ENCODE data around the gene CPS1.

CPS1 gene

DNA sequence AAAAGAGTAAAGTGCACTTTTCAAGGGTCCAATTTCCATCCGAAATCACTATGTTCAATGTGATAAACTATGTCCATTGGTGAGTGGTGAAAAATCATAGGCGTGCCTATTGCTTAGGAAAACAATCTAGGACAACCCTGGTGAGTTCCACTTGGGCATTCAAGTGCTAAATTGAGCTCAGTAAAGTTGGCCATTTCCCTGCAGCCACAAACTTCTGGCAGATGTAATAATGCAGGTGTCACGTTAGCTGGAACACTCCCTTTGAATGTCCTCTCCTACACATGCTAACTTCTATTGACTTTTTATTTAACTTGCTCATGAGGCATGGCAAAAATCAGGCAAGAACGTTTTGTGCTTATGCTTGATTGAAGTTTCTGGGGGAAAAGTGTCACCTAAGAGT is 67.1 kb downstream of the CPS1 start:
- Histone ChIP-seq H3K9ac (ENCODE audit: insufficient read length) (no peak overlapping the region), H3K4me3 (no peak overlapping the region), H3K9me3 (ENCODE audit: low read depth, low read length) (no peaks in the 10 kb centered on the region), H3K36me3 (ENCODE audit: insufficient read depth, low read length) (no peaks in the 10 kb centered on the region), H3K27ac (no peak overlapping the region)
- TF ChIP-seq FOXP2 (optimal IDR thresholded peaks at IDR 0.05; ENCODE audit: control extremely low read depth, extremely low read length, insufficient read depth) (no peak), EZH2 (IDR thresholded peaks at IDR 0.05) (no peak), POLR2AphosphoS5 (IDR thresholded peaks at IDR 0.05; ENCODE audit: borderline replicate concordance, low read depth, low read length) (no peak)
- DNase-seq (ENCODE audit: low read depth, low spot score), result no peak

DNA sequence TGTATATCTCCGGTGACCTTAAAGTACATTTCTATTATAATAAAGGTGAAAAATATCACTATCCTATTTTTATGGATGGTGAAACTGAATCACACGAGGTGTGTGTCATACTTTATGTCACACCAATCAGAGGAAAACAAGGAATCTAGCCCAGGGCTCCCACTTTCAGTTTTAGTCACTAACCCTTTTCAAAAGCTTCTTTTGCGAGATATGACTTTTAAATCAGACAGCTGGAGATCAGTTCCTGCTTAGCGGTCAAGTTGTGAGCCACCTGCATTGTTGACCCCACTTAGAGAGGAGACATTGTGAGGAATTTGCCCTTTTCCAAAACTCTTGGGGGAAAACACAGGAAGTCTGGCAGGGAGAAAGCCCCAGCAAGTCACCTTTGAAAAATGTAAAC is 70.5 kb downstream of the CPS1 start:
- H3K27ac ChIP-seq, result no peak overlapping the region
- H3K9me3 ChIP-seq (ENCODE audit: low read depth, low read length), result no peaks in the 10 kb centered on the region
- no peaks in the 10 kb centered on the region for H3K36me3 ChIP-seq (ENCODE audit: insufficient read depth, low read length)
- DNase-seq (ENCODE audit: low read depth, low spot score), result no peak
- TF ChIP-seq POLR2AphosphoS5 (IDR thresholded peaks at IDR 0.05; ENCODE audit: borderline replicate concordance, low read depth, low read length) (no peak), EZH2 (IDR thresholded peaks at IDR 0.05) (no peak), FOXP2 (optimal IDR thresholded peaks at IDR 0.05; ENCODE audit: control extremely low read depth, extremely low read length, insufficient read depth) (no peak)
- no peak overlapping the region for H3K4me3 ChIP-seq
- no peak overlapping the region for H3K9ac ChIP-seq (ENCODE audit: insufficient read length)

DNA sequence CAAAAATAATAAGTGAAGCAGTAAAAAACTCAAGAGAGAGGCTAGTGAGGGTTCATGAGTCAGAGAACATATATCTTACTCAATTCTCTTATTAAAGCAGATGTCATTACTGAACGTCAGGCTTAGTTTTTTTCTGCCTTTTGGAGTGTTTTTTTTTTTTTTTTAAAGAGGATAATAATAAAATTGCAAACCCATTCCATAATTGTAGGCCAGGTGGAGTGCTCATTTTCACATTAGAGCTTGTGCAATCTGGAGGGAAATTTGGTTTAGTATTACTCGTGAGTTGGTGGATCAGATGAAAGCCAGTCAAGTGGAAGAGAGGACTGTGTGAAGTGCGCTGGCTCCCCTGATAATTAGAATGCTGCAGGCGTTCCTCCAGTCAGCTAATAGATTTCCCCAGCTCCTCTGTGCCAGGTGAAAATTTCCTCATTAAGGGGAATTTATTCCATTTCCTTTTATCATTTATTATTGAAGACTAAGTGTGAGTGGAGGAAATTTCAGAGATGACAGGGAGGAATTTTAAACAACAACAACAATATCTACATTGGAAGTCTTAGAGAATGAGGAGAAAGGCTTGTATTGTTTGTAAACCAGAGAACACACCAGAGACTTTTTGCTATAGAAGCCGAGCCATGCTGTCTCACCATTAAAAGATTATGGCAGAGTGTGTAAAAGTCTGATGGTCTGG is 74.6 kb downstream of the CPS1 start:
- Histone ChIP-seq H3K4me3 (no peak overlapping the region), H3K9me3 (ENCODE audit: low read depth, low read length) (no peaks in the 10 kb centered on the region), H3K9ac (ENCODE audit: insufficient read length) (no peak overlapping the region), H3K36me3 (ENCODE audit: insufficient read depth, low read length) (no peaks in the 10 kb centered on the region), H3K27ac (peak overlapping the region; percentile 4; the same call in 1 of the 2 replicates)
- TF ChIP-seq FOXP2 (optimal IDR thresholded peaks at IDR 0.05; ENCODE audit: control extremely low read depth, extremely low read length, insufficient read depth) (no peak), EZH2 (IDR thresholded peaks at IDR 0.05) (no peak), POLR2AphosphoS5 (IDR thresholded peaks at IDR 0.05; ENCODE audit: borderline replicate concordance, low read depth, low read length) (no peak)
- no peak for DNase-seq (ENCODE audit: low read depth, low spot score)

DNA sequence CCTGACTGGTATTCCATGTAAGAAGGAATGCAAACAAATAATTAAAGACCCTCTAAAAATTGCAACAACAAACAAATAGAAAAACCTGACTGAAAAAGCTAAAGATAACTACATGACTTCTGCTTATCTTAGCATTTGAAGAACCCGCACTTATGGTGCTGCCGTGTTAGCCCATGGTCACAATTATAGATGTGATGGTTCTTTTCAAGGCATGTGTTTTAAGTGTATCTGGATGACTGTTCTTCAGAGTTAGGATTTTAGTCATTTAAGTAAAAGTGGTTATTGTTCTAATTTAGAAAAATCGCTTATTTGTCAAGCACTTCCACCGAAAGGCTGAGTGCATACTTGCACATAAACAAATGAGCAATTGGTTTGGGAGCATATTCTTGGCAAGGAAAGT is 77.3 kb downstream of the CPS1 start:
- H3K4me3 ChIP-seq, result no peak overlapping the region
- no peak for DNase-seq (ENCODE audit: low read depth, low spot score)
- H3K36me3 ChIP-seq (ENCODE audit: insufficient read depth, low read length), result no peaks in the 10 kb centered on the region
- H3K27ac ChIP-seq, result no peak overlapping the region
- TF ChIP-seq EZH2 (IDR thresholded peaks at IDR 0.05), result no peak
- TF ChIP-seq POLR2AphosphoS5 (IDR thresholded peaks at IDR 0.05; ENCODE audit: borderline replicate concordance, low read depth, low read length), result no peak
- TF ChIP-seq FOXP2 (optimal IDR thresholded peaks at IDR 0.05; ENCODE audit: control extremely low read depth, extremely low read length, insufficient read depth), result no peak
- no peak overlapping the region for H3K9ac ChIP-seq (ENCODE audit: insufficient read length)
- H3K9me3 ChIP-seq (ENCODE audit: low read depth, low read length), result no peaks in the 10 kb centered on the region

DNA sequence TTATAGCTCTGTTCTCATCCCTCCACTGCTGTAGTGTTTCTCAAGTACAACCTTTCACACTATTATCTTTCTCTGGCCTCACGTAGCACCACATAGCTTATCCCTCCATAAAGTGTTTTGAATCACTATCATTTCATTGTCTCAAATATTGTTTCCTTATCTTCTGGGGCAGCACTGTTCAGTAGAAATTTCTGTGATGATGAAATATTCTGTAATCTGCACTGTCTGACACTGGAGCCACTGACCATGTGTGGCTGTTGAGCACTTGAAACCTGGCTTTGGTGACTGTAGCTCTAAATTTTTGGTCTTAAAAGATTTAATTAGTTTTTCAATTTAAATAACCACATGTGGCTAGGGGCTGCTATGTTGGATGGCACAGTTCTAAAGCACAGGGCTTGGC is 78.9 kb downstream of the CPS1 start:
- Histone ChIP-seq H3K36me3 (ENCODE audit: insufficient read depth, low read length) (no peaks in the 10 kb centered on the region), H3K27ac (no peak overlapping the region), H3K9ac (ENCODE audit: insufficient read length) (no peak overlapping the region), H3K4me3 (no peak overlapping the region), H3K9me3 (ENCODE audit: low read depth, low read length) (no peaks in the 10 kb centered on the region)
- no peak for DNase-seq (ENCODE audit: low read depth, low spot score)
- TF ChIP-seq EZH2 (IDR thresholded peaks at IDR 0.05) (no peak), FOXP2 (optimal IDR thresholded peaks at IDR 0.05; ENCODE audit: control extremely low read depth, extremely low read length, insufficient read depth) (no peak), POLR2AphosphoS5 (IDR thresholded peaks at IDR 0.05; ENCODE audit: borderline replicate concordance, low read depth, low read length) (no peak)

DNA sequence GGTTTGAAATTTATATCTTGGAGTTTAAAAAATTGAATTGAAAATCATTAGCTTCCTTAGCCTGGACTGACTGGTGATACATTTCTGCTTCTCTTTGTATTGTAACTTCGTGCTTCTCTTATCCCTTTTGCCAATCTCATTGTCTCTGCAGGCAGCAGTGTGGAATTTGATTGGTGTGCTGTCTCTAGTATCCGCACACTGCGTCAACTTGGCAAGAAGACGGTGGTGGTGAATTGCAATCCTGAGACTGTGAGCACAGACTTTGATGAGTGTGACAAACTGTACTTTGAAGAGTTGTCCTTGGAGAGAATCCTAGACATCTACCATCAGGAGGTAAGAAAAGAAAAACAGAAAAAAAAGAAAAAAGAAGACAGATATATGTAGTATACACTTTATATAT is 85.9 kb downstream of the CPS1 start:
- no peak for TF ChIP-seq FOXP2 (optimal IDR thresholded peaks at IDR 0.05; ENCODE audit: control extremely low read depth, extremely low read length, insufficient read depth)
- no peak for TF ChIP-seq EZH2 (IDR thresholded peaks at IDR 0.05)
- no peak for TF ChIP-seq POLR2AphosphoS5 (IDR thresholded peaks at IDR 0.05; ENCODE audit: borderline replicate concordance, low read depth, low read length)
- H3K27ac ChIP-seq, result no peak overlapping the region
- H3K4me3 ChIP-seq, result no peak overlapping the region
- H3K36me3 ChIP-seq (ENCODE audit: insufficient read depth, low read length), result no peaks in the 10 kb centered on the region
- no peak overlapping the region for H3K9ac ChIP-seq (ENCODE audit: insufficient read length)
- no peaks in the 10 kb centered on the region for H3K9me3 ChIP-seq (ENCODE audit: low read depth, low read length)
- DNase-seq (ENCODE audit: low read depth, low spot score), result no peak

DNA sequence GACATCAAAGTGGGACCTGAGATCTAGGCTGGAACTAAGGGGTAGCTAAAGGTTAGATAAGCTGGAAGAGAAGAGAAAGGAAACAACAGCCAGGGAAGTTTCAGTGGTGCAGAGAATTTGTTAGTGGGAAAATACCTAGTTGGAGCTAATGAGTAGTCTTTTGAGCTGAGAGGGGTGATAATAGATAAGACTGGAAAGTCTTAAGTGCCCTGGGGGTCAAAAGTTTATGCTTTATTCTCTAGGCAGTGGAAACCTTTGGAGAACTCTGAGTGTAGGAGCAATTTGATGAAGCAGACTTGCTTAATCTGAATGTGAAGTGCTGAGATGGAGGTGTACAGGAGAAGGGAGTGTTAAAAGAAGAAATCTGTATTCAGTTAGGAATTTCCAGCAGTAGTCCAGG is 90.8 kb downstream of the CPS1 start:
- Histone ChIP-seq H3K27ac (no peak overlapping the region), H3K36me3 (ENCODE audit: insufficient read depth, low read length) (no peaks in the 10 kb centered on the region), H3K4me3 (no peak overlapping the region), H3K9ac (ENCODE audit: insufficient read length) (no peak overlapping the region), H3K9me3 (ENCODE audit: low read depth, low read length) (no peaks in the 10 kb centered on the region)
- no peak for DNase-seq (ENCODE audit: low read depth, low spot score)
- TF ChIP-seq EZH2 (IDR thresholded peaks at IDR 0.05), result no peak
- no peak for TF ChIP-seq POLR2AphosphoS5 (IDR thresholded peaks at IDR 0.05; ENCODE audit: borderline replicate concordance, low read depth, low read length)
- no peak for TF ChIP-seq FOXP2 (optimal IDR thresholded peaks at IDR 0.05; ENCODE audit: control extremely low read depth, extremely low read length, insufficient read depth)

DNA sequence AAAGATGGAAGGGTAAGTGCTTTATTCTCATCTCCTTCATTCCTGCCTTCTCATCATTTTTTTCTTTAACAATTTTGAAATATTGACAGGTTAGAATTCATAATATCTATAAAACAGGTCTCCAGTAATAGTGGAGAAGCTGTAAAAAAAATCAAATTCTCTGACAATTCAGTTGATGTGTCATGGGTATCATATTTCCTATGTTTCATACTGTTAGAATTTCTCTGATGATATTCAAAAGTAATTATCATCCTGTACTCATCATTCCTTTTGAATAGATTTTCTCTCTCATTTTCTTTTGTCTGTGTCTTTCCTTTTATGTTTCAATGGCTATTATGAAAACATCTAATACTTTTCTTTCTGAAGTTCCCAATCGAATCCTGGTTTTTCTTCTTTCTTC is 97.7 kb downstream of the CPS1 start:
- no peak for TF ChIP-seq POLR2AphosphoS5 (IDR thresholded peaks at IDR 0.05; ENCODE audit: borderline replicate concordance, low read depth, low read length)
- no peak for TF ChIP-seq FOXP2 (optimal IDR thresholded peaks at IDR 0.05; ENCODE audit: control extremely low read depth, extremely low read length, insufficient read depth)
- TF ChIP-seq EZH2 (IDR thresholded peaks at IDR 0.05), result no peak
- Histone ChIP-seq H3K36me3 (ENCODE audit: insufficient read depth, low read length) (no peaks in the 10 kb centered on the region), H3K27ac (no peak overlapping the region), H3K4me3 (no peak overlapping the region), H3K9me3 (ENCODE audit: low read depth, low read length) (no peaks in the 10 kb centered on the region), H3K9ac (ENCODE audit: insufficient read length) (no peak overlapping the region)
- DNase-seq (ENCODE audit: low read depth, low spot score), result no peak

All from SK-N-MC (cell line).